ENCODE data around the gene DUS3L.

DUS3L gene

GRCh38 chr19:5790559-5791520 lies at the start of gene DUS3L:
TSS of gene DUS3L (minus strand) at chr19:5791163. CDS start at chr19:5791141, 22 bp downstream.
- DNase-seq (ENCODE audit: low spot score): peak; percentile 96

GRCh38 chr19:5839065-5840017 lies 48.4 kb upstream of the DUS3L start, which contains the start of gene FUT6:
TSS of gene FUT6 (minus strand) at chr19:5839702. CDS start at chr19:5832567, 7,135 bp downstream.
- DNase-seq (ENCODE audit: low spot score): no peak

GRCh38 chr19:5838353-5839064 lies 47.5 kb upstream of the DUS3L start:
- DNase-seq (ENCODE audit: low spot score): no peak

- DNase-seq (ENCODE audit: low spot score): no peak
Measured at GRCh38 chr19:5837761-5838352, 46.9 kb upstream of the DUS3L start.

GRCh38 chr19:5832527-5833216 lies 41.7 kb upstream of the DUS3L start:
- no peak for DNase-seq (ENCODE audit: low spot score)

GRCh38 chr19:5832061-5832460 lies 41.1 kb upstream of the DUS3L start:
- DNase-seq (ENCODE audit: low spot score): no peak

GRCh38 chr19:5831159-5831558 lies 40.2 kb upstream of the DUS3L start:
- no peak for DNase-seq (ENCODE audit: low spot score)

GRCh38 chr19:5829567-5830310 lies 38.8 kb upstream of the DUS3L start:
- DNase-seq (ENCODE audit: low spot score): no peak

GRCh38 chr19:5828661-5829566 lies 38.0 kb upstream of the DUS3L start:
- no peak for DNase-seq (ENCODE audit: low spot score)

- DNase-seq (ENCODE audit: low spot score): peak; percentile 93
Measured at GRCh38 chr19:5827891-5828660, 37.1 kb upstream of the DUS3L start.

- no peak for DNase-seq (ENCODE audit: low spot score)
Measured at GRCh38 chr19:5827342-5827890, 36.5 kb upstream of the DUS3L start.

- no peak for DNase-seq (ENCODE audit: low spot score)
Measured at GRCh38 chr19:5826531-5827341, 35.8 kb upstream of the DUS3L start.

GRCh38 chr19:5825178-5825577 lies 34.2 kb upstream of the DUS3L start:
- no peak for DNase-seq (ENCODE audit: low spot score)

GRCh38 chr19:5824751-5825150 lies 33.8 kb upstream of the DUS3L start:
- no peak for DNase-seq (ENCODE audit: low spot score)

- DNase-seq (ENCODE audit: low spot score): no peak
Measured at GRCh38 chr19:5823579-5824281, 32.8 kb upstream of the DUS3L start.

GRCh38 chr19:5822181-5822844 lies 31.4 kb upstream of the DUS3L start:
- no peak for DNase-seq (ENCODE audit: low spot score)
